Tibial artery (tissue), 4 donors: ENCODE results near the gene PRR19.
A peak's percentile ranks its signal among the peaks of the same experiment; 100 is the strongest.

Experiments used
- DNase-seq, 2 donors: peaks; one replicate each; pipeline ENCODE4 v3.0.0-alpha.2; 2019
- H3K27ac ChIP-seq, 2 donors: fragments of 200-600 bp; sonication (generic) in 1 of 2; 1 replicate in 1 of 2; 2 replicates in 1 of 2; pipeline ENCODE4 v1.5.1; 2018 to 2019; ENCODE audit warnings: mild to moderate bottlenecking in 1 of 2
- H3K27me3 ChIP-seq, 2 donors: fragments of 200-600 bp; sonication (generic) in 1 of 2; one replicate each; pipeline versions ENCODE4 v1.5.1 to v1.6.0; 2016 to 2019
- H3K36me3 ChIP-seq, 3 donors: fragments of 200-600 bp; sonication (generic) in 2 of 3; one replicate each; pipeline ENCODE4 v1.5.1; 2016 to 2019; ENCODE audit warnings: mild to moderate bottlenecking in 2 of 3
- H3K4me1 ChIP-seq, 4 donors: fragments of 200-600 bp; sonication (generic) in 2 of 4; 1 replicate in 3 of 4; 2 replicates in 1 of 4; pipeline ENCODE4 v1.5.1; 2016 to 2019
- H3K4me3 ChIP-seq, 2 donors: fragments of 200-600 bp; sonication (generic) in 1 of 2; 1 replicate in 1 of 2; 2 replicates in 1 of 2; pipeline ENCODE4 v1.5.1; 2018 to 2019; ENCODE audit warnings: mild to moderate bottlenecking in 2 of 2
- H3K9me3 ChIP-seq, 3 donors: fragments of 200-600 bp; sonication (generic) in 1 of 3; one replicate each; pipeline ENCODE4 v1.5.1; 2016 to 2019
- CTCF ChIP-seq, 2 experiments: fragments of 200-600 bp in 1 of 2; fragments of 450-650 bp in 1 of 2; IDR thresholded peaks; one replicate each; pipeline ENCODE4 v1.5.1; 2017 to 2019; ENCODE audit warnings: antibody characterized with exemption in 2 of 2, mild to moderate bottlenecking in 1 of 2, moderate library complexity in 1 of 2
- intact Hi-C: fragments of 100-400 bp; cut with DNase I; formaldehyde crosslinking; loops from one replicate; pipeline ENCODE4 v1.15.0; 2023; ENCODE audit warnings: low total_unique reads

PRR19 gene

DNA sequence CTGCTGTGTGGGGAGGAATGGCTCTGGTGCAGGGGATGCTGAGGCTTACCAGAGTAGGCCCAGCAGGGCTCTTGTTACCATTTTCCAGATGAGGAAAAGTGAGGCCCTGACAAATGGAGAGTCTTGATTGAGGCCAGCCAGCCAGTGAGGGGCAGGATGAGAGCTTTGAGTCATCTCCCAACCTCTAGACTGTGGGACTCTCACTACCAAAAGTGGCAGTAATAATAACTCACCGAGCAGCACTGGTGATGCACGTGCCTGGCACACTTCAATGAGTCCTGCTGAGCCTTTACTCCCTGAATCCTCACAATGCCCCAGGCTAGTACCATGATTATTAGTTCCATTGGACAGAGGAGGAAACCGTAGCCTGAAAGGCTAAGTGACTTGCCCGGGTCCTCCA lies 25.1 kb upstream of the PRR19 start:
- H3K27ac ChIP-seq = peak overlapping the region; percentile 93 to 97
- DNase-seq = no peak
- peaks cover 22 to 33% (median 30%) of the 10 kb centered on the region in 3 donors for H3K36me3 ChIP-seq

GRCh38 chr19:42277821-42278451 lies 24.0 kb upstream of the PRR19 start:
- H3K9me3 ChIP-seq = no peaks in the 10 kb centered on the region
- peaks cover 6 to 93% (median 72%) of the 10 kb centered on the region in 4 donors for H3K4me1 ChIP-seq
- intact Hi-C loops = loop anchor here (2.0 kb wide), 1 partner anchor 31 kb away; no protein-coding TSS in a partner anchor
- no peak for TF ChIP-seq CTCF (IDR thresholded peaks at IDR 0.05)
- DNase-seq = no peak
- peak overlapping the region; percentile 93 to 97 for H3K27ac ChIP-seq
- H3K4me3 ChIP-seq = peak overlapping the region in 1 of 2 donors; percentile 10
- H3K27me3 ChIP-seq = no peaks in the 10 kb centered on the region
- H3K36me3 ChIP-seq = peaks cover 12 to 22% (median 19%) of the 10 kb centered on the region in 3 donors

More for the DNA sequence above, 25.1 kb upstream of the PRR19 start:
- Histone ChIP-seq H3K4me1 (peaks cover 6 to 92% (median 63%) of the 10 kb centered on the region in 4 donors), H3K27me3 (no peaks in the 10 kb centered on the region), H3K9me3 (no peaks in the 10 kb centered on the region), H3K4me3 (no peak overlapping the region)
- TF ChIP-seq CTCF (IDR thresholded peaks at IDR 0.05) = no peak
- intact Hi-C loops = no loop called here

- peak overlapping the region; percentile 93 to 97 for H3K27ac ChIP-seq
- H3K4me1 ChIP-seq = peaks cover 6 to 94% (median 77%) of the 10 kb centered on the region in 4 donors
- H3K9me3 ChIP-seq = no peaks in the 10 kb centered on the region
- H3K4me3 ChIP-seq = peak overlapping the region in 1 of 2 donors; percentile 10
- H3K27me3 ChIP-seq = no peaks in the 10 kb centered on the region
- H3K36me3 ChIP-seq = peaks cover 6 to 15% (median 13%) of the 10 kb centered on the region in 3 donors
- intact Hi-C loops = loop anchor here (2.0 kb wide), 1 partner anchor 32 kb away; no protein-coding TSS in a partner anchor
- TF ChIP-seq CTCF (IDR thresholded peaks at IDR 0.05) = no peak
- no peak for DNase-seq
These were observed 23.3 kb upstream of the PRR19 start for GRCh38 chr19:42278452-42279154.

- Histone ChIP-seq H3K9me3 (no peaks in the 10 kb centered on the region), H3K27ac (peak overlapping the region; percentile 93 to 97), H3K36me3 (peaks cover 0 to 8% (median 5%) of the 10 kb centered on the region in 3 donors), H3K27me3 (no peaks in the 10 kb centered on the region), H3K4me1 (peaks cover 6 to 86% (median 73%) of the 10 kb centered on the region in 4 donors), H3K4me3 (peak overlapping the region; percentile 78 to 85)
- intact Hi-C loops = loop anchor here (2.0 kb wide), 1 partner anchor 33 kb away; no protein-coding TSS in a partner anchor
- DNase-seq = no peak
- no peak for TF ChIP-seq CTCF (IDR thresholded peaks at IDR 0.05)
These were observed 22.6 kb upstream of the PRR19 start for GRCh38 chr19:42279155-42279901.
